K562 (cell line): ENCODE results near the gene RNF103. TPM values are rescaled to one million over a fixed set of nuclear protein-coding genes. Genes with fewer than 3 reads are reported as not detected.

Experiments used
- COPS2 ChIP-seq: fragments of 450-650 bp; conservative IDR thresholded peaks from 2 replicates; pipeline ENCODE4 v1.6.1; 2016; ENCODE audit warnings: mild to moderate bottlenecking, moderate library complexity
- DLX4 ChIP-seq: fragments of 250-450 bp; sonication (Bioruptor Pico); IDR thresholded peaks from 2 replicates; pipeline ENCODE4 v1.6.1; 2021; ENCODE audit warnings: mild to moderate bottlenecking
- DNMT1 ChIP-seq: fragments of 450-650 bp; IDR thresholded peaks from 2 replicates; pipeline ENCODE4 v1.6.1; 2016; ENCODE audit warnings: antibody characterized with exemption, mild to moderate bottlenecking
- DPF2 ChIP-seq: fragments of 450-650 bp; IDR thresholded peaks from 2 replicates; pipeline ENCODE4 v1.6.1; 2016
- MAX ChIP-seq: sonication (generic); formaldehyde crosslinking; IDR thresholded peaks from 2 replicates; pipeline ENCODE4 v1.9.0; 2022; ENCODE audit warnings: mild to moderate bottlenecking, missing genetic modification reagents
- RBM34 ChIP-seq: fragments of 200-400 bp; formaldehyde crosslinking; IDR thresholded peaks from 2 replicates; pipeline ENCODE4 v1.6.1; 2018; ENCODE audit warnings: low read length, borderline replicate concordance; ENCODE audit not compliant: insufficient read depth
- SMARCE1 ChIP-seq: fragments of 450-650 bp; IDR thresholded peaks from 2 replicates; pipeline ENCODE4 v1.7.1; 2016; ENCODE audit warnings: mild to moderate bottlenecking
- SREBF1 ChIP-seq: fragments of 150-350 bp; IDR thresholded peaks from 2 replicates; pipeline ENCODE4 v1.6.1; 2014; ENCODE audit warnings: antibody characterized with exemption, low read depth, low read length, borderline replicate concordance
- SRF ChIP-seq, 2 experiments: fragments of 250-450, 450-650 bp in 1 of 2; sonication (Bioruptor Pico) in 1 of 2; sonication (generic) in 1 of 2; formaldehyde crosslinking; IDR thresholded peaks; 2 replicates each; pipeline versions ENCODE4 v1.5.0 to v1.5.1; 2020 to 2022; ENCODE audit warnings: mild to moderate bottlenecking in 1 of 2, missing genetic modification reagents in 1 of 2
- SRSF3 ChIP-seq: fragments of 200-400 bp; formaldehyde crosslinking; IDR thresholded peaks from 2 replicates; pipeline ENCODE4 v1.6.1; 2016; ENCODE audit warnings: mild to moderate bottlenecking, low read length, moderate library complexity; ENCODE audit not compliant: insufficient read depth
- TAF7 ChIP-seq: fragments of 450-650 bp; IDR thresholded peaks from 2 replicates; pipeline ENCODE4 v1.6.1; 2016; ENCODE audit warnings: missing genetic modification characterization, missing compliant biosample characterization
- ZBTB49 ChIP-seq: sonication (generic); formaldehyde crosslinking; IDR thresholded peaks from 2 replicates; pipeline ENCODE4 v1.8.0; 2022; ENCODE audit warnings: missing genetic modification reagents, mild to moderate bottlenecking, borderline replicate concordance
- ZKSCAN1 ChIP-seq: fragments of 150-350 bp; IDR thresholded peaks from 2 replicates; pipeline ENCODE4 v1.6.1; 2016; ENCODE audit warnings: low read depth, low read length
- ZNF354B ChIP-seq: fragments of 250-450 bp; sonication (Bioruptor Pico); IDR thresholded peaks from 2 replicates; pipeline ENCODE4 v1.4.0; 2020
- ZNF395 ChIP-seq: fragments of 200-800 bp; sonication (Bioruptor generic); IDR thresholded peaks from 2 replicates; pipeline ENCODE4 v1.6.1; 2017; ENCODE audit warnings: missing genetic modification characterization, missing compliant biosample characterization
- ZNF408 ChIP-seq: fragments of 250-450 bp; sonication (Bioruptor Pico); IDR thresholded peaks from 2 replicates; pipeline ENCODE4 v1.4.0; 2020; ENCODE audit warnings: low read depth, mild to moderate bottlenecking, moderate library complexity
- ZNF584 ChIP-seq: fragments of 200-800 bp; sonication (Bioruptor generic); IDR thresholded peaks from 2 replicates; pipeline ENCODE4 v1.6.1; 2016; ENCODE audit warnings: low read depth, mild to moderate bottlenecking, missing genetic modification characterization, missing compliant biosample characterization
- ZNF785 ChIP-seq: fragments of 250-450 bp; sonication (Bioruptor Pico); IDR thresholded peaks from 2 replicates; pipeline ENCODE4 v1.4.0; 2020; ENCODE audit warnings: mild to moderate bottlenecking
- polyA plus RNA-seq, 8 experiments: library from polyadenylated mRNA; depleted of rRNA in 4 of 8; stranded (reverse) in 5 of 8; unstranded in 3 of 8; fragments of >200 nt; fragmentation: Nextera tagmentation in 2 of 8; fragmentation: Illumina TruSeq in 1 of 8; extraction: Ambion mirVana in 2 of 8; extraction: Trizol in 1 of 8; gene quantifications; 2 replicates each; pipeline versions ENCODE4 v1.2.1 to v1.2.3, GENCODE V29; 2011 to 2014; ENCODE audit warnings: inconsistent platforms in 1 of 8, missing spikeins in 1 of 8
- total RNA-seq, 7 experiments: library from RNA; depleted of rRNA in 6 of 7; stranded (reverse); fragments of >200 nt in 6 of 7; fragmentation: Illumina TruSeq in 2 of 7; extraction: Trizol in 2 of 7; gene quantifications; 2 replicates each; pipeline versions ENCODE4 v1.2.1 to v1.2.3, GENCODE V29; 2011 to 2021; ENCODE audit warnings: low replicate concordance in 1 of 7
- TF ChIP-seq, protein P1 (sequence below), 2 experiments: fragments of 450-650 bp in 1 of 2; sonication (generic) in 1 of 2; formaldehyde crosslinking in 1 of 2; IDR thresholded peaks in 1 of 2; conservative IDR thresholded peaks in 1 of 2; 2 replicates each; pipeline versions ENCODE4 v1.6.1 to v1.8.1; 2016 to 2023; ENCODE audit warnings: mild to moderate bottlenecking in 2 of 2, moderate library complexity in 2 of 2, inconsistent platforms in 1 of 2, missing genetic modification reagents in 1 of 2

RNF103 gene
- total and polyA plus RNA-seq, 9 of the 15 experiments (the other 6 are each of a cell fraction or from before 2014, with no cell fraction given): 1.2 to 6.8 (median 4.6) TPM

DNA sequence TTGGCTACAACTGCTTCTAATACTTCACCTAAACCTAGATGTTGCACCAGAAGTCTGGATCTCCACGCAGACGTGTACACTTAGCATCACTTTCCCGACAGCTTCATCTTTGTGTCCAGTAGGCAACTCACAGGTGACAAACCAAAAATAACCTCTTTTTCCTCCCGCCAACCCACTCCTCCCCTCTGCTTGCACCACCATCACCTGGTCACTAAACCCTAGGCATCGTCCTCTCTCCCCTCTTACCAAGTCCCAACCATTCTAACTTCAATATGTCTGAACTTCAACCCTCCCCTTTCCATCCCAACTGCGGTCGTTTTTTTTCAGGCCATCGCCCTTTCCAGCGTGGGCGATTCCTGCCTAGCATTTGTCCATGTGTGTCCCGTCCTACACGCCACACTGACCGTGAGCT, 60.0 kb downstream of the RNF103 start (continued):
- TF ChIP-seq, protein P1, sequence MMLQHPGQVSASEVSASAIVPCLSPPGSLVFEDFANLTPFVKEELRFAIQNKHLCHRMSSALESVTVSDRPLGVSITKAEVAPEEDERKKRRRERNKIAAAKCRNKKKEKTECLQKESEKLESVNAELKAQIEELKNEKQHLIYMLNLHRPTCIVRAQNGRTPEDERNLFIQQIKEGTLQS (IDR thresholded peaks at IDR 0.05): no peak
- TF ChIP-seq, protein P1 (CRISPR knock-in tag; conservative IDR thresholded peaks at IDR 0.05): no peak; the same call in 1 of the 2 replicates
- TF ChIP-seq ZNF785 (CRISPR knock-in tag): no peak
- TF ChIP-seq ZNF584: peak; percentile 68; the same call in 1 of the 2 replicates
- TF ChIP-seq COPS2: no peak
- 0 out of 2 replicates have a peak, but pooled peaks have one; percentile 4 for TF ChIP-seq ZNF395 (CRISPR knock-in tag)
- no peak for TF ChIP-seq ZBTB49
- TF ChIP-seq DPF2: no peak; the same call in 1 of the 2 replicates
- TF ChIP-seq SRF (CRISPR knock-in tag; IDR thresholded peaks at IDR 0.05): no peak
- TF ChIP-seq SRSF3: no peak
- TF ChIP-seq ZKSCAN1: no peak
- TF ChIP-seq TAF7 (tag): no peak
- TF ChIP-seq RBM34: no peak
- no peak for TF ChIP-seq ZNF354B
- no peak for TF ChIP-seq DLX4 (CRISPR knock-in tag)
- peak; percentile 15; the same call in 1 of the 2 replicates for TF ChIP-seq MAX (CRISPR knock-in tag)
- TF ChIP-seq SREBF1: no peak
- TF ChIP-seq SMARCE1: no peak
- TF ChIP-seq ZNF408 (CRISPR knock-in tag): no peak
- no peak for TF ChIP-seq DNMT1
